Hippocampal formation (tissue), 2 donors: ENCODE results near the gene SLC25A39.
"Not testable (repeated sequence)": the region's sequence is repeated elsewhere in the genome, so short reads cannot be mapped to it uniquely, and the experiment has no call there.

Experiments used
- DNase-seq, 2 donors: peaks; one replicate each; lab custom pipeline; 2025; lab: John Stamatoyannopoulos, UW

The SLC25A39 gene

DNA sequence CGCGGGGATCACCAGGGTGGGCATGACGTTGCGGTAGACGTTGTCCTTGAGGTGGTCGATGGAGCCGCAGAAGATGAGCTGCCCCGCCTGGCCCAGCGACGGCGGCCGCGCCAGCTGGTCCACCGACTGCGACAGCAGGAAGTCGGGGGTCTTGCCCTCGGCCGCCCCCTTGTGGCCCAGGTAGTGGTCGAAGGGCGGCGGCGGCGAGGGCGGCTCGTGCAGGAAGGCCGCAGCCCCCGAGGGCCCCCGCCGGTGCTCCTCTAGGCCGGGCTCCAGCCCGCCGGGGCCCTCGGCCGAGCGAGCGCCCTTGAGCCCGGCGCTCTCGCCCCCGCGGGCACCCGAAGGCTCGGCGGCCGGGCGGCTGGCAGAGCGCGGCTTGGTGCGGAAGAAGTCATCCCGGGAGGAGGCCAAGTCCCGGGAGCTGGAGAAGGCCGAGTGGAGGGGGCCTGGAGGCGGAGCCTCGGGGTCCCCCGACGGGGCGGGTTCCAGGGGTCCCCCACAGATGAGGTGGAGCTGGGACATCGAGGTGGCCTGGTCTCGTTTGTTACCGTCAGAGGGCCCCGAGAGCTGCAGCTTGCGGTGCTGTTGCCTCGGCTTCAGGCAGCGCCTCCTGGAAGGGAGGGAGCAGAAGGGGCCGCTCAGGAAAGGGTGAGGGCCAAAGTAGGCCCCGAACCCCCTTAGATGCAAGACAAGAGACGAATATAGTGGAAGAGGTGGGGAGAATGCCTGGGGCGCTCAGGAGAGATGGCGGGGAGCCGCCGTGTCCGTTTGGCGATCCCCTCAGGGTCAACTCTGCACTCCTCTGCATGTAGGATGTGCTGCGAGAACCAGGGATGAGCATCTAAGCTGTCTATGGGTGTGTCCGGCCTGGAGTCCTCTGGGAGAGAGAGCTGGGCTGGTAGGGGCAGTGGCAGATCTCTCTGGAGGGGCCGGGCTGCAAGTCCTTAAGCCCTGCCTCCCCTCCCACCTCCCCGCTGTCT, 30.2 kb upstream of the SLC25A39 start:
- no peak for DNase-seq

DNA sequence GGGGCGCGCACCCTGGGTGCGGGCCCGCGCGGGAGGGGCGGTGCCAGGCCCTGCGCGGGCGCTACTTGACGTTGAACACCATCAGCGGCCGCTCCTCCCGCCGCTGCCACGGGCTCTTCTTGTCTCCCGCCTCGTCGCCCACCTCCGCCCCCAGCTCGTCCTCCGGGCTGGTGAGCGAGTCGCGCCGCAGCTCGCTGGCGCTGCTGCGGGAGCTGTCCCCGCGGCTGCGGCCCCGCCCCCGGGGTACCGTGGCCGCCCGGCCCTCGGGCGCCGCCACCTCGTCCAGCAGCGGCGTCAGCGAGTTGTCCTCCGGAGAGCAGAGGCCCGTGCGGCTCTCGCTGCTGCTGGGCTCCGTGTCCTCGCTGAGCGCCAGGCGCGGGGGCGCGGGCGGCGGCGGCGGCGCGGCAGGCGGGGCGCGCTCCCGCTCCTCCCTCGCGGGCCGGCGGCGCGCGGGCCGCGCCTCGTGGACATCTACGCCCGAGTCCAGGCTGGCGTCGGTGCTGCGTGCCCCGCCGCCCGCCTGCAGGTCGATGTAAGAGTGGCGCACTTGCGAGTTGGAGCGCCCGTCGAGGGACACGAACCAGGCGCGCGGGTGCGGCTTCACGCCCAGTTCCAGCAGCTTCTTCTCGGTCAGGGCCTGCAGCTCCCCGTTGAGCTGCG, 29.2 kb upstream of the SLC25A39 start:
- DNase-seq: peak in 1 of 2 donors; percentile 12

GRCh38 chr17:44352828-44353671, 28.4 kb upstream of the SLC25A39 start:
- no peak for DNase-seq

DNA sequence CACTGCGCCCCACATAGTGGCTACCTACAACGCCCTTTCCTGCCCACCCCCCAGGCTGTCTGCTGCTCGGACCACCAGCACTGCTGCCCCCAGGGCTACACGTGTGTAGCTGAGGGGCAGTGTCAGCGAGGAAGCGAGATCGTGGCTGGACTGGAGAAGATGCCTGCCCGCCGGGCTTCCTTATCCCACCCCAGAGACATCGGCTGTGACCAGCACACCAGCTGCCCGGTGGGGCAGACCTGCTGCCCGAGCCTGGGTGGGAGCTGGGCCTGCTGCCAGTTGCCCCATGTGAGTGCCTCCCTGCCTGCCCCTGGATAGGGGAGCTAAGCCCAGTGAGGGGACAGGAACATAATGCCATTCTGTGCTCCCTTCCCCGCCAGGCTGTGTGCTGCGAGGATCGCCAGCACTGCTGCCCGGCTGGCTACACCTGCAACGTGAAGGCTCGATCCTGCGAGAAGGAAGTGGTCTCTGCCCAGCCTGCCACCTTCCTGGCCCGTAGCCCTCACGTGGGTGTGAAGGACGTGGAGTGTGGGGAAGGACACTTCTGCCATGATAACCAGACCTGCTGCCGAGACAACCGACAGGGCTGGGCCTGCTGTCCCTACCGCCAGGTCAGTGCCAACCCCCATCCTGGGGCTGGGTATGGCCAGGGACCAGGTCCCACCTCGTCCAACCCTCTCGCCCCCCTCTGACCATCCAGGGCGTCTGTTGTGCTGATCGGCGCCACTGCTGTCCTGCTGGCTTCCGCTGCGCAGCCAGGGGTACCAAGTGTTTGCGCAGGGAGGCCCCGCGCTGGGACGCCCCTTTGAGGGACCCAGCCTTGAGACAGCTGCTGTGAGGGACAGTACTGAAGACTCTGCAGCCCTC, 27.6 kb upstream of the SLC25A39 start:
- DNase-seq: no peak

DNA sequence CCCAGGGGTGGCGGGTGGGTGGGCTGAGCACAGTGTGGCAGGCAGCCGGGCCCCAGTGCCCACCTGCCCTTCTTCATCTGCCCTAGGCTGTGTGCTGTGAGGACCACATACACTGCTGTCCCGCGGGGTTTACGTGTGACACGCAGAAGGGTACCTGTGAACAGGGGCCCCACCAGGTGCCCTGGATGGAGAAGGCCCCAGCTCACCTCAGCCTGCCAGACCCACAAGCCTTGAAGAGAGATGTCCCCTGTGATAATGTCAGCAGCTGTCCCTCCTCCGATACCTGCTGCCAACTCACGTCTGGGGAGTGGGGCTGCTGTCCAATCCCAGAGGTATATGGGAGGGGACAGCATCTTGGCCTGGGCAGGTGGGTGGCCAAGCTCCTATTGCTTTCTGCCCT, 26.8 kb upstream of the SLC25A39 start:
- DNase-seq: no peak

DNA sequence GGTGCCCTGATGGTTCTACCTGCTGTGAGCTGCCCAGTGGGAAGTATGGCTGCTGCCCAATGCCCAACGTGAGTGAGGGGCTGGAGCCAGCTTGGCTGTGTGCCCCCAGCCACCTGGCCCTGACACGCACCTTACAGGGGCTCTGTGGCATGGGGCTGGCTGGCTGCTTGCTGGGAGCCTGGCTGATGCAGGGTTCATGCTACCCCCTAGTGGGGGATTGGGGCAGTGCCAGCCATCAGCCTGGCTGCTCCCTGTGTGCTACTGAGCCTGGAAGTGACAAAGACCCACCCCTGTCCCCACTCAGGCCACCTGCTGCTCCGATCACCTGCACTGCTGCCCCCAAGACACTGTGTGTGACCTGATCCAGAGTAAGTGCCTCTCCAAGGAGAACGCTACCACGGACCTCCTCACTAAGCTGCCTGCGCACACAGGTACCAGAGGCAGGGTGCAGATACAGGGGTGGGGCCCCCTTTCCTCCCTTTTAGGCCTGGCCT, 26.2 kb upstream of the SLC25A39 start:
- DNase-seq: peak; percentile 9 to 44

DNA sequence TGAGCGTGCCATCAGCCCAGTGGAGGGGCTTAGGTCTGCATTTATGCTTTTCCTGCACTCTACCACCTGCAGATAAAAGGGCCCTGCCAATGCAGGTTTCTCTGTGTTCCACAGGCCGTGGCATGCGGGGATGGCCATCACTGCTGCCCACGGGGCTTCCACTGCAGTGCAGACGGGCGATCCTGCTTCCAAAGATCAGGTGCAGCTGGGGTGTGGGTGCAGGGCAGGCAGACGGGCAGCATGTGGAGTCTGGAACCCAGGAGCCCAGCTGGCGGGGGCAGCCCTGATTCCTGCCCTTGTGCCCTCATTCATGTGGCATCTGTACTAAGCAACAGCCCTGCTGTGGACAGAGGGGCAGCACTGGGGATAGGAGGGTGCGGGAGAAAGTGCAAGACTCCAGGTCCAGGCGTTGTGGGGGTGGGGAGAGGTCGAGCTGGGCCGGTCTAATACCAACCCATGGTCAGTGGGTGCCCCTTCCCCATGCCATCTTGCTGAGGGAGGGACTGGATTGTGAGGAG, 25.0 kb upstream of the SLC25A39 start:
- DNase-seq: no peak

GRCh38 chr17:44348988-44349364, 24.4 kb upstream of the SLC25A39 start:
- no peak for DNase-seq

- DNase-seq: peak; percentile 10 to 46
Observed at GRCh38 chr17:44348234-44348987, 23.8 kb upstream of the SLC25A39 start.

DNA sequence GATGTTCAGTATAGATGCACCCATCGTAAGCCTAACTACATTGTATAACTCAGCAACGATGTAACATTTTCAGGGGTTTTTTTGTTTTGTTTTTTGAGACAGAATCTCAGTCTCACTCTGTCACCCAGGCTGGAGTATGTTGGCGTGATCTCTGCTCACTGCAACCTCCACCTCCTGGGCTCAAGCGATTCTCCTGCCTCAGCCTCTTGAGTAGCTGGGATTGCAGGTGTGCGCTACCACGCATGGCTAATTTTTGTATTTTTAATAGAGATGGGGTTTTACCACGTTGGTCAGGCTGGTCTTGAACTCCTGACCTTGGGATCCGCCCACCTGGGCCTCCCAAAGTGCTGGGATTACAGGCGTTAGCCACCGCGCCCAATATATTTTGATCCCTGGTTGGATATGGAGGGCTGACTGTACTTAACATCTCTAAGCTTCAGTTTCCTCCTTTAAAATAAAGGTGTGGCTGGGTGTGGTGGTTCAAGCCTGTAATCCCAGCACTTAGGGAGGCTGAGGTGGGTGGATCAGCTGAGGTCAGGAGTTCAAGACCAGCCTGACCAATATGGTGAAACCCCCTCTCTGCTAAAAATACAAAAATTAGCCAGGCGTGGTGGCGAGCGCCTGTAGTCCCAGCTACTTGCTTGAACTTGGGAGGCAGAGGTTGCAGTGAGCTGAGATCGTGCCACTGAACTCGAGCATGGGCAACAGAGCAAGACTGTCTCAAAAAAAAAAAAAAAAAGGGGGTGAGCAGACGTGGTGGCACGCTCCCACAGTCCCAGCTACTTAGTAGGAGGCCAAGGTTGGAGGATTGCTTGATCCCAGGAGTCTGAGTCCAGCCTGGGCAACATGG, 22.8 kb upstream of the SLC25A39 start:
- not testable (repeated sequence) for DNase-seq

- no peak for DNase-seq
Observed at GRCh38 chr17:44346064-44346844, 21.6 kb upstream of the SLC25A39 start.

DNA sequence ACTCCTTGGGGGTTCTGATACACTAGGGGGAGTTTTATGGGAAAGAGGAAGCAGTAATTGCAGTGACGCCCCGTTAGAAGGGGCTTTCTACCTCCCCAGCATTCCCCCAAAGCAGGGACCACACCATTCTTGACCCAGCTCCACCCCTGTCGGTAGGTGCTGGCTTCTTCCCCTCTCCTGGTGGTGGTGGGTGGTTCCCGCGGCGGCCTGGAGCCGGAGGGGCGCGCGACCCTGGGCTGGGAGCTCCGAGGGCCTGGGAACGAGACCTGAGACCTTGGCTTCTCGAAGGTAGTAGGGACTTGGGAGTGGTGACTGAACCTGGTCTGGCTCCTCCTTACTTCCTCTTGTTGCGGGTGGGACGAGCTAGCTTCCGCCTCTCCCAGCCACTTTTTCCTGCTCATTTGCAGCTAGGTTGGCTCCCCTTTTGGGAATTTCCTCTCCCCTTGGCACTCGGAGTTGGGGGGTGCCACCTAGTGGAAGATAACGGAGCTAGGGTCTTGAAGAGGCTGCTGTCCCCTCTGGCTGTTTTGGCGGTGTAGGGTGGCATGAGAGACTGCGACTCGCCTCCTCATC, 20.9 kb upstream of the SLC25A39 start:
- DNase-seq: peak; percentile 48 to 64

DNA sequence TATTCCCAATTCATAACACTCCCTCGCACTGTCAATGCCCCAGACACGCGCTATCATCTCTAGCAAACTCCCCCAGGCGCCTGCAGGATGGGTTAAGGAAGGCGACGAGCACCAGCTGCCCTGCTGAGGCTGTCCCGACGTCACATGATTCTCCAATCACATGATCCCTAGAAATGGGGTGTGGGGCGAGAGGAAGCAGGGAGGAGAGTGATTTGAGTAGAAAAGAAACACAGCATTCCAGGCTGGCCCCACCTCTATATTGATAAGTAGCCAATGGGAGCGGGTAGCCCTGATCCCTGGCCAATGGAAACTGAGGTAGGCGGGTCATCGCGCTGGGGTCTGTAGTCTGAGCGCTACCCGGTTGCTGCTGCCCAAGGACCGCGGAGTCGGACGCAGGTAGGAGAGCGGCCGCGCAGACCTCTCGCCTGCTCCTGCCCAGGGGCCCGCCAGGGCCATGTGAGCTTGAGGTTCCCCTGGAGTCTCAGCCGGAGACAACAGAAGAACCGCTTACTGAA, 20.4 kb upstream of the SLC25A39 start, which contains the start of gene GRN:
Gene GRN, plus strand, starts transcription at position 364 of the 515 bp plus-strand sequence. CDS start 3,863 bp downstream, outside the sequence.
- DNase-seq: peak; percentile 96 to 99

- DNase-seq: no peak
Observed at GRCh38 chr17:44343510-44344209, 19.0 kb upstream of the SLC25A39 start.

- DNase-seq: not testable (repeated sequence)
Observed at GRCh38 chr17:44340553-44340952, 15.9 kb upstream of the SLC25A39 start.

DNA sequence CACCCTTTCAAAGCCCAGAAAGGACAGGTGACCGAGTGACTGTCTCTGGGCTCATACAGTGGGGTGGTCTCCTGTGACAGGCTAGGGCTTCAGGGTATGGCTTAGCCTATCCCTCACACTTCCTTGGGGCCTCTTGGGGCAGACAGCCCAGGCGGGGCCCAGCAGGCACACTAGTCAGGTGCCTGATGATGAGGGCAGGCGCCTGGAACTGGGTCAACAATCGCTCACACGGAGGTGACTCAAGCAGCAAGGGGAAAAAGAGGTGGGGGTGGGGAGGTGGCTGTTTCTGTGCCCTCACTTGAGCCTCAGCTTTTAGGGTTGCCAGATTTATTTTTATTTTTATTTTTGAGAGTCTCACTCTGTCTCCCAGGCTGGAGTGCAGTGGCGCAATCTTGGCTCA, 14.1 kb upstream of the SLC25A39 start:
- DNase-seq: no peak

- no peak for DNase-seq
Observed at GRCh38 chr17:44335968-44336367, 11.3 kb upstream of the SLC25A39 start.
